ENCODE measurements around the gene RHPN2.

- TF ChIP-seq CTCF (conservative IDR thresholded peaks at IDR 0.05) (no peak), EZH2 (IDR thresholded peaks at IDR 0.05; ENCODE audit: low read depth) (no peak)
These were observed 28.9 kb upstream of the RHPN2 start for GRCh38 chr19:33093420-33094210.
